K562 (cell line): Measurements from ENCODE around the gene IL15RA. TPM values are rescaled to one million over a fixed set of nuclear protein-coding genes. Genes with fewer than 3 reads are reported as not detected.

Experiments used
- ASH1L ChIP-seq: fragments of 450-650 bp; IDR thresholded peaks from 2 replicates; pipeline ENCODE4 v1.6.1; 2018; ENCODE audit warnings: borderline replicate concordance, mild to moderate bottlenecking, low read depth; ENCODE audit not compliant: partially characterized antibody
- BMI1 ChIP-seq: fragments of 150-350 bp; IDR thresholded peaks from 2 replicates; pipeline ENCODE4 v1.6.1; 2014; ENCODE audit warnings: low read length
- GATAD2A ChIP-seq: fragments of 450-650 bp; IDR thresholded peaks from 2 replicates; pipeline ENCODE4 v1.6.1; 2017
- HEY1 ChIP-seq: fragments of 250-450 bp; sonication (Bioruptor Pico); IDR thresholded peaks from 2 replicates; pipeline ENCODE4 v1.5.0; 2020; ENCODE audit warnings: mild to moderate bottlenecking, moderate library complexity, borderline replicate concordance
- TRIM28 ChIP-seq: fragments of 450-650 bp; IDR thresholded peaks from 2 replicates; pipeline ENCODE4 v1.6.1; 2017
- XRCC3 ChIP-seq: fragments of 450-650 bp; IDR thresholded peaks from 2 replicates; pipeline ENCODE4 v1.6.1; 2017; ENCODE audit warnings: mild to moderate bottlenecking, moderate library complexity
- ZNF318 ChIP-seq, 2 experiments: fragments of 450-650 bp; IDR thresholded peaks; 2 replicates each; pipeline ENCODE4 v1.6.1; 2016; ENCODE audit warnings: mild to moderate bottlenecking in 2 of 2, borderline replicate concordance in 1 of 2, low read depth in 1 of 2, moderate library complexity in 1 of 2
- ZNF589 ChIP-seq: fragments of 200-800 bp; sonication (Bioruptor generic); IDR thresholded peaks from 2 replicates; pipeline ENCODE4 v1.6.1; 2016; ENCODE audit warnings: low read depth, missing genetic modification characterization, missing compliant biosample characterization
- ZNF655 ChIP-seq: fragments of 250-450 bp; sonication (Bioruptor Pico); IDR thresholded peaks from 2 replicates; pipeline ENCODE4 v1.5.0; 2021
- polyA plus RNA-seq, 8 experiments: library from polyadenylated mRNA; depleted of rRNA in 4 of 8; stranded (reverse) in 5 of 8; unstranded in 3 of 8; fragments of >200 nt; fragmentation: Nextera tagmentation in 2 of 8; fragmentation: Illumina TruSeq in 1 of 8; extraction: Ambion mirVana in 2 of 8; extraction: Trizol in 1 of 8; gene quantifications; 2 replicates each; pipeline versions ENCODE4 v1.2.1 to v1.2.3, GENCODE V29; 2011 to 2014; ENCODE audit warnings: inconsistent platforms in 1 of 8, missing spikeins in 1 of 8
- total RNA-seq, 7 experiments: library from RNA; depleted of rRNA in 6 of 7; stranded (reverse); fragments of >200 nt in 6 of 7; fragmentation: Illumina TruSeq in 2 of 7; extraction: Trizol in 2 of 7; gene quantifications; 2 replicates each; pipeline versions ENCODE4 v1.2.1 to v1.2.3, GENCODE V29; 2011 to 2021; ENCODE audit warnings: low replicate concordance in 1 of 7
- TF ChIP-seq, protein P1 (sequence below), 2 experiments: fragments of 150-350 bp in 1 of 2; IDR thresholded peaks; 2 replicates each; pipeline ENCODE4 v1.6.1; 2012 to 2016; ENCODE audit warnings: low read depth in 2 of 2, low read length in 2 of 2, mild to moderate bottlenecking in 1 of 2, moderate library complexity in 1 of 2
- TF ChIP-seq, protein P2 (sequence below): fragments of 250-450 bp; sonication (Bioruptor Pico); IDR thresholded peaks from 2 replicates; pipeline ENCODE4 v1.4.0; 2020; ENCODE audit warnings: borderline replicate concordance

The IL15RA gene
- total and polyA plus RNA-seq, 9 of the 15 experiments (the other 6 are each of a cell fraction or from before 2014, with no cell fraction given), result 1.2 to 11.7 (median 8.0) TPM

DNA sequence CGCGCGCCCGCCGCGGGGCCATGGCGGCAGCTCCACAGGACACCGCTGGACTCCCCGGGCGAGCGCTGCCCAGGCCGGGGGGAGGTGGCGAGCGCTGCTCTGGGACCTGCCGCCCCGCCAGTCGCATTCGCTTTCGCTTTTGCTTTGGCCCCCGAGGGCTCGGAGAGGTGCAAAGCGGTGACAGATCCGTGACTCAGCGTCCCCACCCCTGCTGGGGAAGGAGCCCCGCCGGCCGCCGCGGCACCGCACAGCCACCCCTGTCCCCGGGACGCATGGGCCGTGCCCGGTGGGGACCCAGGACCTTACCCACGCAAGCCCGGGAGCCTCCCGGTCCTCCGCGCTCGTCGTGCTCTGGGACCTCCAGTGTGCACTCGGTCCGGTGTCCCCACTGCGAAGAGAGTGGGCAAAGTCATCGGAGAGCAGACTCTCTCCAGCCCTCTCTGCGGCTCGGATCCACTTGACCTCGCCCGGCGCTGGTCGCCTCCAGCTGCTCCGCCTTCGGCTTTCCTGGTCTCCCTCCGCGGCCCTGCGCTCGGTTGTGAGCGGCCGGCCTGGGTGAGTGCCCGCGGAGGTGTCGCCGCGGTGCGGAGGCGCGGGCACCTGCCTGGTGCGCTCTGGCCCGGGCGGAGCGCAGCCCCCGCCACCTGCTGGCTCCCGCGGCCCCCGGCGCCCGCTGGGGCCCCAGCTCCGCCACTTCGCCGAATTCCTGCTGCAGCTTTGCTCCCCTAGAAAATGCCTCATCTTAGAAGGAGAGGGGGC lies at the start of gene IL15RA (continued):
- TF ChIP-seq, protein P1, sequence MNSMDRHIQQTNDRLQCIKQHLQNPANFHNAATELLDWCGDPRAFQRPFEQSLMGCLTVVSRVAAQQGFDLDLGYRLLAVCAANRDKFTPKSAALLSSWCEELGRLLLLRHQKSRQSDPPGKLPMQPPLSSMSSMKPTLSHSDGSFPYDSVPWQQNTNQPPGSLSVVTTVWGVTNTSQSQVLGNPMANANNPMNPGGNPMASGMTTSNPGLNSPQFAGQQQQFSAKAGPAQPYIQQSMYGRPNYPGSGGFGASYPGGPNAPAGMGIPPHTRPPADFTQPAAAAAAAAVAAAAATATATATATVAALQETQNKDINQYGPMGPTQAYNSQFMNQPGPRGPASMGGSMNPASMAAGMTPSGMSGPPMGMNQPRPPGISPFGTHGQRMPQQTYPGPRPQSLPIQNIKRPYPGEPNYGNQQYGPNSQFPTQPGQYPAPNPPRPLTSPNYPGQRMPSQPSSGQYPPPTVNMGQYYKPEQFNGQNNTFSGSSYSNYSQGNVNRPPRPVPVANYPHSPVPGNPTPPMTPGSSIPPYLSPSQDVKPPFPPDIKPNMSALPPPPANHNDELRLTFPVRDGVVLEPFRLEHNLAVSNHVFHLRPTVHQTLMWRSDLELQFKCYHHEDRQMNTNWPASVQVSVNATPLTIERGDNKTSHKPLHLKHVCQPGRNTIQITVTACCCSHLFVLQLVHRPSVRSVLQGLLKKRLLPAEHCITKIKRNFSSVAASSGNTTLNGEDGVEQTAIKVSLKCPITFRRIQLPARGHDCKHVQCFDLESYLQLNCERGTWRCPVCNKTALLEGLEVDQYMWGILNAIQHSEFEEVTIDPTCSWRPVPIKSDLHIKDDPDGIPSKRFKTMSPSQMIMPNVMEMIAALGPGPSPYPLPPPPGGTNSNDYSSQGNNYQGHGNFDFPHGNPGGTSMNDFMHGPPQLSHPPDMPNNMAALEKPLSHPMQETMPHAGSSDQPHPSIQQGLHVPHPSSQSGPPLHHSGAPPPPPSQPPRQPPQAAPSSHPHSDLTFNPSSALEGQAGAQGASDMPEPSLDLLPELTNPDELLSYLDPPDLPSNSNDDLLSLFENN (IDR thresholded peaks at IDR 0.05; ENCODE audit: low read depth in 2 of 2, low read length in 2 of 2), result no peak; a peak in 1 of 4 replicates
- TF ChIP-seq ZNF589 (CRISPR knock-in tag), result no peak
- TF ChIP-seq BMI1, result no peak
- peak in 1 of 2 experiments; percentile 49; a peak in 1 of 4 replicates for TF ChIP-seq ZNF318 (IDR thresholded peaks at IDR 0.05; ENCODE audit: borderline replicate concordance in 1 of 2, low read depth in 1 of 2)
- TF ChIP-seq TRIM28, result no peak
- TF ChIP-seq GATAD2A, result 0 out of 2 replicates have a peak, but pooled peaks have one; percentile 6
- TF ChIP-seq XRCC3, result no peak
- TF ChIP-seq, protein P2, sequence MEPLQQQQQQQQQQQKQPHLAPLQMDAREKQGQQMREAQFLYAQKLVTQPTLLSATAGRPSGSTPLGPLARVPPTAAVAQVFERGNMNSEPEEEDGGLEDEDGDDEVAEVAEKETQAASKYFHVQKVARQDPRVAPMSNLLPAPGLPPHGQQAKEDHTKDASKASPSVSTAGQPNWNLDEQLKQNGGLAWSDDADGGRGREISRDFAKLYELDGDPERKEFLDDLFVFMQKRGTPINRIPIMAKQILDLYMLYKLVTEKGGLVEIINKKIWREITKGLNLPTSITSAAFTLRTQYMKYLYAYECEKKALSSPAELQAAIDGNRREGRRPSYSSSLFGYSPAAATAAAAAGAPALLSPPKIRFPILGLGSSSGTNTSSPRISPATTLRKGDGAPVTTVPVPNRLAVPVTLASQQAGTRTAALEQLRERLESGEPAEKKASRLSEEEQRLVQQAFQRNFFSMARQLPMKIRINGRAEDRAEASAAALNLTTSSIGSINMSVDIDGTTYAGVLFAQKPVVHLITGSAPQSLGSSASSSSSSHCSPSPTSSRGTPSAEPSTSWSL, result no peak
- TF ChIP-seq ASH1L, result no peak
- no peak for TF ChIP-seq HEY1 (CRISPR knock-in tag)
- no peak for TF ChIP-seq ZNF655 (CRISPR knock-in tag)
